ENCODE measurements around the gene UBE2D3. TPM values are rescaled to one million over a fixed set of nuclear protein-coding genes. Genes with fewer than 3 reads are reported as not detected.

UBE2D3 gene
- total RNA-seq, 1 donor from 2014 or later, result 289 TPM

- Histone ChIP-seq H3K27ac (no peak overlapping the region), H3K9me3 (no peaks in the 10 kb centered on the region), H3K36me3 (no peaks in the 10 kb centered on the region), H3K4me3 (no peak overlapping the region), H3K4me1 (no peaks in the 10 kb centered on the region), H3K27me3 (ENCODE audit: low read depth) (no peaks in the 10 kb centered on the region)
- no peak for DNase-seq
- ATAC-seq, result no peak
- intact Hi-C loops (cut with DNase I), result no loop called here
- no peak for TF ChIP-seq CTCF (IDR thresholded peaks at IDR 0.05)
These were observed 53.1 kb downstream of the UBE2D3 start for GRCh38 chr4:102774254-102774653.

- H3K27ac ChIP-seq, result no peak overlapping the region
- H3K27me3 ChIP-seq (ENCODE audit: low read depth), result no peaks in the 10 kb centered on the region
- no peaks in the 10 kb centered on the region for H3K9me3 ChIP-seq
- no peaks in the 10 kb centered on the region for H3K4me1 ChIP-seq
- no peak for TF ChIP-seq CTCF (IDR thresholded peaks at IDR 0.05)
- no peak overlapping the region for H3K4me3 ChIP-seq
- intact Hi-C loops (cut with DNase I), result no loop called here
- DNase-seq, result no peak
- no peaks in the 10 kb centered on the region for H3K36me3 ChIP-seq
- no peak for ATAC-seq
These were observed 54.5 kb downstream of the UBE2D3 start for GRCh38 chr4:102772738-102773340.

- no peaks in the 10 kb centered on the region for H3K27me3 ChIP-seq (ENCODE audit: low read depth)
- H3K27ac ChIP-seq, result no peak overlapping the region
- H3K4me3 ChIP-seq, result no peak overlapping the region
- intact Hi-C loops (cut with DNase I), result no loop called here
- TF ChIP-seq CTCF (IDR thresholded peaks at IDR 0.05), result no peak
- DNase-seq (no peak), ATAC-seq (no peak)
- H3K4me1 ChIP-seq, result peaks cover 7% of the 10 kb centered on the region
- no peaks in the 10 kb centered on the region for H3K36me3 ChIP-seq
- H3K9me3 ChIP-seq, result no peaks in the 10 kb centered on the region
These were observed 62.5 kb downstream of the UBE2D3 start for GRCh38 chr4:102764901-102765300.

DNA sequence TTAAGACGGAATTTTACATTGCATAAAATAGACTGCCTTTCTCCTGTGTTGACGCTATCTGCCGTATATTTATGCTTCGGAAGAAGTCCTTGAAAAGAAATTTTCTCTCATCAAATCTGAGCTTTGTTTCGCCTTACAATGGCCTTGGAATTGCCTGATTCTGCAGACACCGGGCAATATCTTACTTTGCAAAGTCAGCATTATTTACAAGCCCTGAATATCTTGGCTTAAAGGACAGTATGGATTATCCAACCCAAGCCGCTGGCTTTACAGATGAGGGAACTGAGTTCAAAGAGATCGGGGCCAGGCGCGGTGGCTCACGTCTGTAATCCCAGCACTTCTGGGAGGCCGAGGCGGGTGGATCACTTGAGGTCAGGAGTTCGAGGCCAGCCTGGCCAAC is 65.4 kb downstream of the UBE2D3 start:
- ATAC-seq (no peak), DNase-seq (no peak)
- Histone ChIP-seq H3K36me3 (no peaks in the 10 kb centered on the region), H3K4me3 (peak overlapping the region; percentile 98), H3K4me1 (peaks cover 31% of the 10 kb centered on the region), H3K27ac (no peak overlapping the region), H3K9me3 (no peaks in the 10 kb centered on the region), H3K27me3 (ENCODE audit: low read depth) (no peaks in the 10 kb centered on the region)
- intact Hi-C loops (cut with DNase I), result no loop called here
- TF ChIP-seq CTCF (IDR thresholded peaks at IDR 0.05), result no peak

GRCh38 chr4:102761296-102761701 is 66.1 kb downstream of the UBE2D3 start:
- DNase-seq, result no peak
- intact Hi-C loops (cut with DNase I), result no loop called here
- no peak for TF ChIP-seq CTCF (IDR thresholded peaks at IDR 0.05)
- peak; percentile 14 to 17 for ATAC-seq
- no peaks in the 10 kb centered on the region for H3K27me3 ChIP-seq (ENCODE audit: low read depth)
- peak overlapping the region; percentile 95 for H3K27ac ChIP-seq
- no peaks in the 10 kb centered on the region for H3K9me3 ChIP-seq
- peaks cover 31% of the 10 kb centered on the region for H3K4me1 ChIP-seq
- H3K36me3 ChIP-seq, result no peaks in the 10 kb centered on the region
- peak overlapping the region; percentile 98 for H3K4me3 ChIP-seq
